NCI-H526 (cell line): ENCODE data around the gene UGT1A8.
"Not testable (repeated sequence)": the region's sequence is repeated elsewhere in the genome, so short reads cannot be mapped to it uniquely, and the experiment has no call there.

ENCODE experiments used
- DNase-seq, 2 experiments: peaks; one replicate each; lab custom pipeline; 2025; lab: John Stamatoyannopoulos, UW

UGT1A8 gene

DNA sequence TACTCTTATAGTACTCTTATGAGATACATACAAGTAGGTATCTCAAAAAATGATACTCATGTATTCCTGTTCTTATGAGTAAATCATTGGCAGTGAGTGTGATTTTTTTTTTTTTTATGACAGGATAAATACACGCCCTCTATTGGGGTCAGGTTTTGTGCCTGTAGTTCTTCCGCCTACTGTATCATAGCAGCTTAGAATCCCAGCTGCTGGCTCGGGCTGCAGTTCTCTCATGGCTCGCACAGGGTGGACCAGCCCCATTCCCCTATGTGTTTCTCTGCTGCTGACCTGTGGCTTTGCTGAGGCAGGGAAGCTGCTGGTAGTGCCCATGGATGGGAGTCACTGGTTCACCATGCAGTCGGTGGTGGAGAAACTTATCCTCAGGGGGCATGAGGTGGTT, at the start of gene UGT1A8:
TSS of gene UGT1A8 (plus strand) at position 158 of the 400 bp plus-strand sequence. CDS start at position 233, 75 bp downstream.
- not testable (repeated sequence) for DNase-seq

DNA sequence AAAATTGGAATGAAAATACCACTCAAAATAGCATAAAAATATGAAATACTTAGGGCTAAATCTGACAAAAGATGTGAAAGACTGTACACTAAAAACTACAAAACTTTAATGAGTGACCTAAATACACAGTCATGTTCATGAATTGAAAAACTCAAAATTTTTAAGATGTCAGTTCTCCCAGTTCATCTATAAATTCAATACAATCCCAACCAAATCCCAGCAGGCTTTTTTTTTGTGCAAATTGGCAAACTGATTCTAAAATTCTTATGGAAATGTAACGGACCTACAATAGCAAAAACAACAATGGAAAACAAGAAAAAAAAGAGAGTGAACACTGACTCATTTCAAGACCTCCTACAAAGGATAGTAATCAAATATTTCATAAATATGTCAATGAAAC, 46.4 kb upstream of the UGT1A8 start:
- DNase-seq: no peak

- DNase-seq: no peak
Measured at GRCh38 chr2:233571462-233571861, 46.0 kb upstream of the UGT1A8 start.

DNA sequence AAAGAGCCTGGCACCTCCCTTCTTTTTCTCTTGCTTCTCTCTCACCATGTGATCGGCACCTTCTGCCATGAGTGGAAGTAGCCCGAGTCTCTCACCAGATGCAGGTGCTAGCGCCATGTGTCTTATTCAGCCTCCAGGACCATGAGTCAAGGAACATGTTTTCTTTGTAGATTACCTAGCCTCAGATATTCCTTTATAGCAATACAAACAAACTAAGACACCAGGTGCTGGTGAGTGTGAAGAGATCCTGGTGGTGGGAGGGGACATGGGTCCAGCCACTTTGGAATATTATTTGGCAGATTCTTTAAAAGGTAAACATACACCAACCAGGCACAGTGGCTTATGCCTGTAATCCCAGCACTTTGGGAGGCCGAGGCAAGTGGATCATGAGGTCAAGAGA, 45.0 kb upstream of the UGT1A8 start:
- no peak for DNase-seq

DNA sequence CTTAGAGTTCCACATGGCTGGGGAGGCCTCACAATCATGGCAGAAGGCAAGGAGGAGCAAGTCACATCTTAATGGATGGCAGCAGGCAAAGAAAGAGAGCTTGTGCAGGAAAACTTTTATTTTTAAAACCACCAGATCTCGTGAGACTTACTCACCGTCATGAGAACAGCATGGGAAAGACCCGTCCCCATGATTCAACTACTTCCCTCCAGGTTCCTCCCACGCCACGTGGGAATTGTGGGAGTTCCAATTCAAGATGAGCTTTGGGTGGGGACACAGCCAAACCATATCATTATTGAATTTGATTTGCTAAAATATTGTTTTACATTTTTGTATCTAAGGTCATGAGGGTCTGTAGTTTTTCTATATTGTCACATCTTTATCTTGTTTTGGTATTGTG, 40.1 kb upstream of the UGT1A8 start:
- DNase-seq: not testable (repeated sequence)

DNA sequence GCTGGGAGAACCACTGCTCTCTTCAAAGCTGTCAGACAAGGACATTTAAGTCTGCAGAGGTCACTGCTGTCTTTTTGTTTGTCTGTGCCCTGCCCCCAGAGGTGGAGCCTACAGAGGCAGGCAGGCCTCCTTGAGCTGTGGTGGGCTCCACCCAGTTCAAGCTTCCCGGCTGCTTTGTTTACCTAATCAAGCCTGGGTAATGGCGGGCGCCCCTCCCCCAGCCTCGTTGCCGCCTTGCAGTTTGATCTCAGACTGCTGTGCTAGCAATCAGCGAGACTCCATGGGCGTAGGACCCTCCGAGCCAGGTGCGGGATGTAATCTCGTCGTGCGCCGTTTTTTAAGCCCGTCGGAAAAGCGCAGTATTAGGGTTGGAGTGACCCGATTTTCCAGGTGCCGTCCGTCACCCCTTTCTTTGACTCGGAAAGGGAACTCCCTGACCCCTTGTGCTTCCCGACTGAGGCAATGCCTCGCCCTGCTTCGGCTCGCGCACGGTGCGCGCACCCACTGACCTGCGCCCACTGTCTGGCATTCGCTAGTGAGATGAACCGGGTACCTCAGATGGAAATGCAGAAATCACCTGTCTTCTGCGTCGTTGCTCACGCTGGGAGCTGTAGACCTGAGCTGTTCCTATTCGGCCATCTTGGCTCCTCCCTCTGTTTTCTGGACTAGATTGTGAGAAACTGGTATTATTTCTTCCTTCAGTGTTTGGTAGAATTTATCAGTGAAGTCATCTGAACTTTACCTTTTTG, 34.0 kb upstream of the UGT1A8 start:
- not testable (repeated sequence) for DNase-seq

DNA sequence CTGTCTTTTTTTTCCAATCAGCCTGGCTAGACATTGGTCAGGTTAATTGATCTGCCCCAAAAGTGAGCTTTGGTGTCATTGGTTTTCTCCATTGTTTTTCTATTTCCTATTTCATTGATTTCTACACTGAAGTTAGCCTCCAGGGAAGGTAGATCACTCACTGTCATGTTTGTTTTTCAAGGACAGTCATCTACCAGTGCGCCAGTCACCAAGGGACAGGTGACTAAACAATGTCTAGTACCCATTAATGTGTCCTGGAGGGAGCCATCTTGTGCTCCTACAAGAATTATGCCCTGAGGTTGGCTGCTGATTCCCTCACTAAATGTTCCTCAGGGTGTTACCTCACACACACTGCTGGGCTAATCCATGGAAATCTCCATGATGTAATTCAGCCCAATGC, 33.2 kb upstream of the UGT1A8 start:
- no peak for DNase-seq

- no peak for DNase-seq
Measured at GRCh38 chr2:233588400-233588799, 29.0 kb upstream of the UGT1A8 start.

GRCh38 chr2:233592706-233593105, 24.7 kb upstream of the UGT1A8 start:
- DNase-seq: not testable (repeated sequence)

DNA sequence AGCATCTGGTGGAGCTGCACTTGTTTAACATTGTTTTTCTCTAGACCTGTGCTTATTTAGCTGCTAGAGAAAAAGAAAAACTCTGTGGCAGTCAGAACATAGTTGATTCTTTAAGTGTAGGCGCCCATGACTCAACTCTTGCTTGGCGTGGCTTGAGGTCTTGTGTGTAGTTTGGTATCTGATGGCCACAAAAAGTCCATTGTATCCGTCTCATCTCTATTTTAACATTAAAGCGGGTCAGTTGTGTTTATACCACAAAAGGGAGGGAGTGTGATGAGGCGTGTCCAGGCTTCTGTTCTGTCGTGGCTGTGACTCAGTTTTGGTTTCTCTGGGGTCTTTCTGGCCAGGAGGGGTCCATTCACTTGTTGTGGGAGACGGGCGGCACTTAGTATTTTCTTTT, 24.2 kb upstream of the UGT1A8 start:
- DNase-seq: no peak

GRCh38 chr2:233597522-233597921, 19.9 kb upstream of the UGT1A8 start:
- DNase-seq: no peak

- DNase-seq: no peak
Measured at GRCh38 chr2:233598952-233599351, 18.5 kb upstream of the UGT1A8 start.

DNA sequence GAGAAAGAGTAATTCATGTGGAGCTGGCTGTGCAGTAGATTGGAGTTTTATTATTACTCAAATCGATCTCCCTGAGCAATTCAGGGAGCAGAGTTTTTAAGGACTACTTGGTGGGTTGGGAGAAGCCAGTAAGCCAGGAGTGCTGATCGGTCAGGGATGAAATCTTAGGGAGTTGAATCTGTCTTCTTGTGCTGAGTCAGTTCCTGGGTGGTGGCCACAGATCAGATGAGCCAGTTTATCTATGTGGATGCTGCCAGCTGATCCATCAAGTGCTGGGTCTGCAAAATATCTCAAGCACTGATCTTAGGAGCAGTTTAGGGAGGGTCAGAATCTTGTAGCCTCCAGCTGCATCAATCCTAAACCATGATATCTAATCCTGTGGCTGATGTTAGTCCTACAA, 17.0 kb upstream of the UGT1A8 start:
- DNase-seq: no peak

DNA sequence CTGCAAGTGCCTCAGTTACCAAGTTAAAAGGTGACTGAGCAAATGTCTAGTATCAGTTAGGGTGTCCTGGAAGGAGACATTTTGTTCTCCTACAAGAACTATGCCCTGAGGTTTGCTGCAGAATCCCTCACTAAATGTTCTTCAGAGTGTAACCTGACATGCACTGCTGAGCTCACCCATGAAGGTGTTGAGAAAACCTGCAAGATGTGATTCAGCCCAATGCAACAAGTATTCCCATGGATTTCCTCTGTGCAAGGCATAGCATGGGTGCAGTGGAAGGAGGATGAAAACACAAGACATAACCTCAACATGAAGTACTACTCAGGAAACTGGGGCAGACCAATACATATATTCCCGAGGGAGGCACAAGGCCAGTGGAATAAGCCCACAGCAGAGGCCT, 15.4 kb upstream of the UGT1A8 start:
- DNase-seq: no peak

GRCh38 chr2:233603520-233603919, 13.9 kb upstream of the UGT1A8 start:
- DNase-seq: no peak

DNA sequence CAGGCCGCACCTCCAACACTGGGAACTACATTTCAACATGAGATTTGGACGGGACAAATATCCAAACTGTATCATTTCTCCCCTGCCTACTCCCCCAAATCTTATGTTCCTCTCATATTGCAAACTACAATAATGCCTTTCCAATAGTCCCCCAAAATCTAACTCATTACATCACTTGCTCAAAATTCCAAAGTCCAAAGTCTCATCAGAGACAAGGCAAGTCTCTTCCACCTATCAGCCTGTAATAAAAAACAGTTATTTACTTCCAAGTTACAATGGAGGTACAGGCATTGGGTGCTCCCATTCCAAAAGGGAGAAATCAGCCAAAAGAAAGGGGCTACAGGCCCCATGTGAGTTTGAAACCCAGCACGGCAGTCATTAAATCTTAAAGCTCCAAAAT, 12.6 kb upstream of the UGT1A8 start:
- DNase-seq: no peak

DNA sequence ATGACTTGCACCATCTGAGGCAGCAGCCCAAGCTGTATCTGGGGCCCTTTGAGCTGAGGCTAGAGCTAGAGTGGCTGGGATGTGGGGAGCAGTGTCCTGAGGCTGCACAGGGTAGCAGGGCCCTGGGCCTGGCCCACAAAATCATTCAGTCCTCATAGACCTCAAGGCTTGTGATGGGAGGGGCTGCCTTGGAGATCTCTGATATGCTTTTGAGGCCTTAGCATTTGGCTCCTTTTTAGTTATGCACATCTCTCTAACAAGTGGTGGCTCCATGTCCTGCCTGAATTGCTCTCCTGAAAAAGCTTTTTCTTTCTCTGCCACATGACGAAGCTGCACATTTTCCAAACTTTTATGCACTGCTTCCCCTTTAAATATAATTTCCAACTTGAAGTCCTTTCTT, 11.8 kb upstream of the UGT1A8 start:
- DNase-seq: no peak

GRCh38 chr2:233611284-233611683, 6.1 kb upstream of the UGT1A8 start:
- no peak for DNase-seq

DNA sequence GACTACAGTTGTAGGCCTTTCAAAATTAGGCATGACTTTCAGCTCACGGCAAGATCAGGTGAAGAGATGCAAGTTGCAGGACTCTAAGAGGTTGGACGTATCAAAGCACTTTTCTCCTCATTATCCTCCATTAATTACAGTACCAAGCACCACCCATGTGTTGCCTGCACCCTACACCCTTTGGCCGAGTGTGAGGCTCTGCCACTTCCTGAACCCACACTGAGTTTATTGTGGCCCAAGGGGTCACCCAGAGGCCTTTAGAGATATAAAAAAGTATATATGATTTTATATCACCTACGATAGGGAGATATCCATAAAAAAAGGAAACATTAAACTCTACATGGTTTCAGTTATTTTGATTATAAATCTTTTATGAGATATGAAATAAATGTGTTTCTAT, 2.8 kb downstream of the UGT1A8 start:
- no peak for DNase-seq

GRCh38 chr2:233621863-233622262, 4.4 kb downstream of the UGT1A8 start:
- DNase-seq: not testable (repeated sequence)

- DNase-seq: no peak
Measured at GRCh38 chr2:233627331-233628025, 10.0 kb downstream of the UGT1A8 start.

DNA sequence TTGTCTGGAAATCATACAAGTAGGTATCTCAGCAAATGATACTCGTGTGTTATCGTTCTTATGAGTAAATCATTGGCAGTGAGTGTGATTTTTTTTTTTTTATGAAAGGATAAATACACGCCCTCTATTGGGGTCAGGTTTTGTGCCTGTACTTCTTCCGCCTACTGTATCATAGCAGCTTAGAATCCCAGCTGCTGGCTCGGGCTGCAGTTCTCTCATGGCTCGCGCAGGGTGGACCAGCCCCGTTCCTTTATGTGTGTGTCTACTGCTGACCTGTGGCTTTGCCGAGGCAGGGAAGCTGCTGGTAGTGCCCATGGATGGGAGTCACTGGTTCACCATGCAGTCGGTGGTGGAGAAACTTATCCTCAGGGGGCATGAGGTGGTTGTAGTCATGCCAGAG, 18.9 kb downstream of the UGT1A8 start, which contains the start of gene UGT1A10:
TSS of gene UGT1A10 (plus strand) at position 143 of the 400 bp plus-strand sequence. CDS start at position 218, 75 bp downstream.
- DNase-seq: not testable (repeated sequence)

GRCh38 chr2:233638836-233639235, 21.4 kb downstream of the UGT1A8 start:
- DNase-seq: no peak
